ENCODE data around the gene FIGN.

DNA sequence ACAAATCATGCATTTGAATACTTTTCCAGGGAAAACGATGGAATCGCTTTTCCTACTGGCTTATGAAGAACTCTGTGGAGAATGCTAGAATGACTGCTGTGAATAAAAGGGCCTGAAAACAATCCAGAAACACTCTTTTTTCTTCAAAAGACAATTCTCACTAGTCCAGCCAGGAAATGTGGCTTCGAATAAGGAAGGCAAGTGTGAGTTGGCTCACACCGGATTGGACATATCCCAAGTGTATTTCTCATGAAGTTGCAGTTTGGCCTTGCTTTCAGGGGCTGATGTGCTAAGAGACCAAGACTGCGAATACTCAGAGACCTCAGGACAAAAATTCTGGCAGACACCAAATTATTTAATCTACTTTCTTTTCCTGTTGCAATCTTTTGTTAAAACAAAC, 54.1 kb downstream of the FIGN start:
- no peak for TF ChIP-seq TAF1 (IDR thresholded peaks at IDR 0.05; ENCODE audit: low read depth)
- no peak for TF ChIP-seq EZH2 (IDR thresholded peaks at IDR 0.05; ENCODE audit: borderline replicate concordance, insufficient read depth, low read length, poor library complexity, severe bottlenecking)
- no peak for TF ChIP-seq RAD21 (conservative IDR thresholded peaks at IDR 0.05)
- TF ChIP-seq, protein P1, sequence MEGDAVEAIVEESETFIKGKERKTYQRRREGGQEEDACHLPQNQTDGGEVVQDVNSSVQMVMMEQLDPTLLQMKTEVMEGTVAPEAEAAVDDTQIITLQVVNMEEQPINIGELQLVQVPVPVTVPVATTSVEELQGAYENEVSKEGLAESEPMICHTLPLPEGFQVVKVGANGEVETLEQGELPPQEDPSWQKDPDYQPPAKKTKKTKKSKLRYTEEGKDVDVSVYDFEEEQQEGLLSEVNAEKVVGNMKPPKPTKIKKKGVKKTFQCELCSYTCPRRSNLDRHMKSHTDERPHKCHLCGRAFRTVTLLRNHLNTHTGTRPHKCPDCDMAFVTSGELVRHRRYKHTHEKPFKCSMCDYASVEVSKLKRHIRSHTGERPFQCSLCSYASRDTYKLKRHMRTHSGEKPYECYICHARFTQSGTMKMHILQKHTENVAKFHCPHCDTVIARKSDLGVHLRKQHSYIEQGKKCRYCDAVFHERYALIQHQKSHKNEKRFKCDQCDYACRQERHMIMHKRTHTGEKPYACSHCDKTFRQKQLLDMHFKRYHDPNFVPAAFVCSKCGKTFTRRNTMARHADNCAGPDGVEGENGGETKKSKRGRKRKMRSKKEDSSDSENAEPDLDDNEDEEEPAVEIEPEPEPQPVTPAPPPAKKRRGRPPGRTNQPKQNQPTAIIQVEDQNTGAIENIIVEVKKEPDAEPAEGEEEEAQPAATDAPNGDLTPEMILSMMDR (IDR thresholded peaks at IDR 0.05; ENCODE audit: poor library complexity, severe bottlenecking): no peak
- TF ChIP-seq SMC3 (conservative IDR thresholded peaks at IDR 0.05; ENCODE audit: poor library complexity): no peak
- TF ChIP-seq EP300 (conservative IDR thresholded peaks at IDR 0.05; ENCODE audit: poor library complexity, severe bottlenecking): no peak
- TF ChIP-seq, protein P2, sequence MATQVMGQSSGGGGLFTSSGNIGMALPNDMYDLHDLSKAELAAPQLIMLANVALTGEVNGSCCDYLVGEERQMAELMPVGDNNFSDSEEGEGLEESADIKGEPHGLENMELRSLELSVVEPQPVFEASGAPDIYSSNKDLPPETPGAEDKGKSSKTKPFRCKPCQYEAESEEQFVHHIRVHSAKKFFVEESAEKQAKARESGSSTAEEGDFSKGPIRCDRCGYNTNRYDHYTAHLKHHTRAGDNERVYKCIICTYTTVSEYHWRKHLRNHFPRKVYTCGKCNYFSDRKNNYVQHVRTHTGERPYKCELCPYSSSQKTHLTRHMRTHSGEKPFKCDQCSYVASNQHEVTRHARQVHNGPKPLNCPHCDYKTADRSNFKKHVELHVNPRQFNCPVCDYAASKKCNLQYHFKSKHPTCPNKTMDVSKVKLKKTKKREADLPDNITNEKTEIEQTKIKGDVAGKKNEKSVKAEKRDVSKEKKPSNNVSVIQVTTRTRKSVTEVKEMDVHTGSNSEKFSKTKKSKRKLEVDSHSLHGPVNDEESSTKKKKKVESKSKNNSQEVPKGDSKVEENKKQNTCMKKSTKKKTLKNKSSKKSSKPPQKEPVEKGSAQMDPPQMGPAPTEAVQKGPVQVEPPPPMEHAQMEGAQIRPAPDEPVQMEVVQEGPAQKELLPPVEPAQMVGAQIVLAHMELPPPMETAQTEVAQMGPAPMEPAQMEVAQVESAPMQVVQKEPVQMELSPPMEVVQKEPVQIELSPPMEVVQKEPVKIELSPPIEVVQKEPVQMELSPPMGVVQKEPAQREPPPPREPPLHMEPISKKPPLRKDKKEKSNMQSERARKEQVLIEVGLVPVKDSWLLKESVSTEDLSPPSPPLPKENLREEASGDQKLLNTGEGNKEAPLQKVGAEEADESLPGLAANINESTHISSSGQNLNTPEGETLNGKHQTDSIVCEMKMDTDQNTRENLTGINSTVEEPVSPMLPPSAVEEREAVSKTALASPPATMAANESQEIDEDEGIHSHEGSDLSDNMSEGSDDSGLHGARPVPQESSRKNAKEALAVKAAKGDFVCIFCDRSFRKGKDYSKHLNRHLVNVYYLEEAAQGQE (IDR thresholded peaks at IDR 0.05; ENCODE audit: borderline replicate concordance): no peak
